ENCODE data around the gene MAGI2.
"Not testable (repeated sequence)": the region's sequence is repeated elsewhere in the genome, so short reads cannot be mapped to it uniquely, and the experiment has no call there.

The MAGI2 gene

DNA sequence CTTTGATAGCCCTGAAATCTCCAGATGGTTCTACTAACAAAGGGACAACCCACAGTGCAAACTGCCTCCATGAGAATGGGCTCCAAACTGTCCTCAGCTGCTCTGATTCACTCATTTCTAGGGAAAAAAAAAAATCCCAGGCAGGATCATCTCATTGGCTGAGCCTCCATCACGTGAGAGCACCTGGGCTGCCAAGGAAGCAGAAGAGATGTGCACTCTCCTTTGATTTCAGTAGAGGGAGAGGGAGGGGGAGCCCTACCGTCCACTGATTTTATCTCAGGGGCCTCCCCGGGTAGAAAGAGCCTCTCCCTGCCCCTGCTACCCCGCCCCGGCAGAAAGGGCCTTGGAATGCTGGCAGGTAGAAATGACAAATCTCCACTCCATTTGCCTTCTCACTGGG lies 929.5 kb downstream of the MAGI2 start:
- no peak for DNase-seq

DNA sequence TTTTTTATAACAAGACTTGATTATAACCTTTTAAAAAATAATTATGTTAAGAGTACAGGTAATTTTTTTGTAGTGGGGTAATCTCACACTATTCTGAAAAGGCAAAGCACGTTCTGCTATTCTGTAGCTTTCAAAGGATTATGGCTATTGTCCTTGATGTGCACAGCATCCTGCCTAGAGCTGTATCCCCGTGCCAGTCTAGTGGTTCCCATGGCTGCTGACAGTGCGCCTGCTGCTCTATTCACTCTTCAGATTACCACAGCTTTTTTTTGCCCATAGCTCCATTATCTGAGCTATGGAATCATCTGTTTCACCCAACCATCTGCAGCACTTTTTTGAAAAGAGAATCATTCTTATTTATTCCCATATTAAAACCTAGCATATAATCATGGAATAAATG lies 931.5 kb downstream of the MAGI2 start:
- DNase-seq = no peak

- DNase-seq = no peak
Measured at GRCh38 chr7:78516450-78516849, 937.0 kb downstream of the MAGI2 start.

GRCh38 chr7:78514634-78515033 lies 938.8 kb downstream of the MAGI2 start:
- DNase-seq = no peak

DNA sequence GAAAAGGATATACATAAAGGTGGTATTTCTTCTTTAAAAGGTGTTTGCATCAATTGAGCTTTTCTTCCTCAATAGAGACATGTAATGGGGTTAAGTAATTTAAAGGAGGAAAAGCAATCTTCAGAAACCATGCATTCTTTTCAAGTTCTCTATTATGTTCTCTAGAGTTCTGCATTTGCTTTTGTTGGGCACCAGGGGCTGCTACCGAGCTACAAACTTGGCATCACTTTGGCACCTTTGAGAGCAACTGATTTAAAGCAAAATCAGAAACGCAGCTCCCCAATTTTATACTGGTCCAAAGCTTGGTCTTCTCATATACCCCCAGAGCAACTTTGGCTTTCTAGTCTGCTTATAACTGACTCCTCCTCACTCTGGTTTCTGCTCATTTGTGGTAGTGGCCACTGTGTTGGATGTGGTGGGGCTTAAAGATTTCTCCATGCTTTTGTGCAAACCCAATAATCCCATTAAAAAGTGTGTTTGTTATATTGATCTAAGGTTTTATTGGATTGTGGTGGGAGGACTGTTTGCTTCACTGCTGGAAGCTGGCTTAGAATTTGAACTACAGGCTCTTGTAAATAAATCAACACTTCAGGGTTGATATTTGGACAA lies 942.8 kb downstream of the MAGI2 start:
- no peak for DNase-seq

DNA sequence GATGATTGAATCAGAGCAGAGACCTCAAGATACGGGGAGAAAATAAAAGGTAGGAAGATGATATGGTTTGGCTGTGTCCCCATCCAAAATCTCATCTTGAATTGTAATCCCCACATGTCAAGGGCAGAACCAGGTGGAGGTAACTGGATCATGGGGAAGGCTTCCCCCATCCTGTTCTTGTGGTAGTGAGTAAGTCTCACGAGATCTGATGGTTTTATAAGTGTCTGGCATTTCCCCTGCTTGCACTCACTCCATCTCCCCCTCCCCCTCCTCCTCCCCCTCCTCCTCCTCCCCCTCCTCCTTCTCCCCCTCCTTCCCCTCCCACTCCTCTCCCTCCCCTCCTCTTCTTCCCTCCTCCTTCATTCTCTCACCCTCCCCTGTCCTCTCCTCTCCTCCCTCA lies 950.2 kb downstream of the MAGI2 start:
- not testable (repeated sequence) for DNase-seq

DNA sequence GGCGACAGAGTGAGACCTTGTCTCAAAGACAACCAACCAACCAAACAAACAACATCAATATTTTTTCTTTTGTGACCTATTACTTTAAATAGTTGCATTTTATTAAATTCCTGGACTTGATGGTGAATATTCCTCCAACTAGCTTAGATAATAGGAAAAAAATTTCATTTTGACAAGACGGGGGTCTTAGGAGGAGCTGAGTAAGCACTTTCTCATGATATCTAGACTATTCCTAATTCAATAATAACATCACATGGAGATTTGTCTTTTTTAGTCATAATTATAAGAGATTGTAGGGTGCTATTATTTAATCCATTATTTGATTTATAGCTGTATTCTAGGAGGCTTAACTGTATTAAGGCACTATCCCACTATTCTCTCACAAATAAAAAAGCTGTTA lies 952.4 kb downstream of the MAGI2 start:
- DNase-seq = no peak

DNA sequence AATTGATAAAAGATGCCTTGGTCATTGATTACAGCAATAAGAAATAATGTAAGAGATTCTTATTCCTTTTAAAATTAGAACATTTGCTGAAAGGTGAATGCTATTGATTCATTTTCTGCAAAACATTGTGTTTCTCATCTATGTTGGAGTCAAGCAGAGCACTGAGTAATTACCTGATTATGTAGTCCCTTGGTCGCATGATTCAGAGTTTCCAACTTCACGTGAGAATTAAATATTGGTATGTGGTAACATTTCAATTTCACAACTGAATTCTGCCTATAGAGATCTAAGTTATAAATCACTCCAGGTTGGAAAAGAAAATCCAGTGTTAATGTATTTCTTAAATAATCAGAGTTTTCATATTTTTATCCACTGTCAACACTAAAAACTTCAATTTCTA lies 953.5 kb downstream of the MAGI2 start:
- DNase-seq = no peak

- no peak for DNase-seq
Measured at GRCh38 chr7:78499283-78499682, 954.2 kb downstream of the MAGI2 start.

DNA sequence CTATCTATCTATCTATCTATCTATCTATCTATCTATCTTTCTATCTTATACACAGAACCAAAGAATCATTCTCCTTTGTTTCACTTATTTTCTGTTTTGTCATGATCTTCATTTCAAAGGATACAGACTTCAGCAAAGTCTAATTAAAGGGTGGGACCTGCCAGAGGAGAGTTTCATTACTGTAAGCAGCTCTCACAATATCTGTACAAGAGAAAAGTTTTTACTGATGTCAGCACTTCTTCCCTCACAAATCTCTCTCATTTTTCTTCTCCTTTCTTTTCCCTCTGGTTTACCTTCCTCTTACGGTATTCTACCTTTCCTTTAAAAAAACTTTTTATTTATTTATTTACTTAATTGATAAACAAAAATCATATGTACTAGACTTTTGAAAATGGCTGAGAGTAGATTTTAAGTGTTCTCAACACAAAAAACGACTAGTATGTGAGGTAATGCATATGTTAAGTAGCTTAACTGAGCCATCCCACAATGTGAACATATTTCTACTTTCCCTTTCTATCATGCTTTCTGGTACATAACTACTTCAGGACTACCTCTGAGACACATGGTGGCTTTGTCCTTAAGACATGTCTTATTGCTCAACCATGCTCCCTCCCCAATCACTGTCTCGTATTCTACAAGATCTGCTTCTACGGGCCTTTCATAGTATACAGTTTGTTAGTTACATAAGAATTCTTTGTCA lies 955.6 kb downstream of the MAGI2 start:
- no peak for DNase-seq

- no peak for DNase-seq
Measured at GRCh38 chr7:78496096-78496630, 957.3 kb downstream of the MAGI2 start.

DNA sequence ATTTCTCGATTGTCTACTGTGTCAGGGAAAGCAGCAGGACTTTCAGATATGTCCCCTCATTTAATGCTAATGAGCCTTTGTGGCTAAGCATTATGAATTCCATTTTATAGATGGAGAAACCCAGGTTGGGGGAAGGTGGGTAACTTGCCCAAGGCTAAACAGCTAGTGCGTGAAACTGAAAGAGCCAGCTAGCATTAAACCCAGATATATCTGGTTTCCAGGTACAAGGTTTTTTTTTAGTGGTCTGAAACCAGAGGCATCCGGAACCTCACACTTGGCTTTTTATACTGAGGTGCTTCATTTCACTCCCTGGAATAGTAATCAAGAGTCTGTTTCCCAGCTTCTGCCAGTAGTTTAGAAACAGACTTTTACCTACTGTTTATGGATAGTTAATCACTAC lies 960.1 kb downstream of the MAGI2 start:
- DNase-seq = no peak

- no peak for DNase-seq
Measured at GRCh38 chr7:78492146-78492545, 961.3 kb downstream of the MAGI2 start.

GRCh38 chr7:78490524-78490923 lies 962.9 kb downstream of the MAGI2 start:
- DNase-seq = no peak

- no peak for DNase-seq
Measured at GRCh38 chr7:78489476-78490240, 963.8 kb downstream of the MAGI2 start.

GRCh38 chr7:78487464-78487863 lies 966.0 kb downstream of the MAGI2 start:
- DNase-seq = no peak

DNA sequence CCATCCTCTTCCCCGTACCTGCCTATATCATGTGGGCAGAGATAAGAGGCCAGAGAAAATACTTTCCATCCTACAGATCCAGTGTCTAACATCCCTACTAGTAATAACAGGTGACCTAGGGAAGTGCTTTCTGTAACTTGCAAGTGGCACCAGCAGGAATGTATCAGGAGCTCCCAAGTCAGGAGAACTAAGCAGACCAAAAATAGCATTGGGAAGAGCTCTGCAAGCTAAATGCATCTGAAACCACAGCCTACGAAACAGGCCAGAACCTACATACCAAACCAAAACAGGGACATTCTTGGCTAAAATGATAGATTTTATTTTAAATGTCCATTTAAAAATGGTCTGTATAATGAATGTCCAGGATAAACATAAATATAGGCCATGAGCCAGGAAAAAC lies 974.1 kb downstream of the MAGI2 start:
- no peak for DNase-seq

DNA sequence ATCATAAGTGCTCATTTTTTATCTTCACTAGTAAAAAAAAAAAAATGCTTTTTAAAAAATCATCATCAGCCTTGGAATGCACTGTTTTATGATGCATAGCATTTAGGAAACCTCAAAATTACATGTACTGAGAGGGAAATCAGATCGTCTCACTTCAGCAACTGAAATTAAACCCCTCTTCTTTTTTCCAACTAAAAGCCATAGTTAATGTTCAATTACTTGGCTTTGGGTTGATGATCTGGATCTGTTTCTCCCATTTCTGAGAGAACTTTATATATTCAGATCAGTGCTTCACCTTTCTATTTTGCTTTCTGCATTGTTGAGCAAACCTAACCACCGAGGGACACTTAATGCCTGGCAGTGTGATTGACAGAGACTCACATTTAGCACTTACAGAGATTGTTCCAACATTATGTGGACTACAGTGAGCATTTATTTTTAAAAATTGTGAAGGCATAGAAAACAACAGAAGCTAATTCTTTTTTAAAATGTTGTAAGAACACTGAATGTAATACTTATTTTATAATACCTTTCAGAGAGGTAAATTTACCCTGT lies 976.5 kb downstream of the MAGI2 start:
- DNase-seq = no peak

- DNase-seq = no peak
Measured at GRCh38 chr7:78473571-78474301, 979.7 kb downstream of the MAGI2 start.

DNA sequence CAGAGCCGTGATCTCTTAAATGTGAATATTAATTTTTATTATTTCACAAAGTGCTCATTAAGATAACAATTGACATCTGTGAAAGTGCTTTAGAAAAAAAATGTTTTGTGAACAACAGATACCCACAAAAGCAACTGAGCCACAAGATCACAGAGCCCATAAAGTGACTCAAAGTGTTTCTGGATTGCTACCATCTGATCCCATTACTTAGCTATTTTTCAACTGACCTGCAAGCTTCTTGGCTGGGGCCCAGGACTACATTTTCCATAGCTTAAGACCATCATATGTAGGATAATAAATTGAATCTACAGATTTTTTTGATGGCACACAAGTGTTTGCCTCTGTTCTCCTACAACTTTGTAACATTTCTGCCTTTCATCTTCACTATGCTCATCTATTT lies 980.4 kb downstream of the MAGI2 start:
- no peak for DNase-seq

DNA sequence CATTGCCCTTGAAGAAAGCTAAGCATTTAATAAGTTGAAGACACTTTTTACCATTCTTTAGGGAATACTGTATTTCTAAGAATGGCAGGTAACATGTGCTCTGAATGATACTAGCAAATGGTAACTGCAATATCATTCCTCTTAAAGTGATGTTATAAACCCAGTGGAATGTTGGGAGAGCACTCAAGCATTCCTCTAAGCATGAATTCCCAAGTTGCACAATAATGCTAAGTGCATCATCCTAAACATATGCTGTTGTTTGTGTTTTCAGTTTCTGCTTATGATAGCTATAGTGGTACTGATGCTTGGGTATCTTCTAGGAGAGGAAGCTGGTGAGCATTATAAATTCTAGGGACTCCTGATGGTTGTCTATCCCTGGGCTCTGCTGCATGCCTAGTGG lies 980.9 kb downstream of the MAGI2 start:
- DNase-seq = no peak

DNA sequence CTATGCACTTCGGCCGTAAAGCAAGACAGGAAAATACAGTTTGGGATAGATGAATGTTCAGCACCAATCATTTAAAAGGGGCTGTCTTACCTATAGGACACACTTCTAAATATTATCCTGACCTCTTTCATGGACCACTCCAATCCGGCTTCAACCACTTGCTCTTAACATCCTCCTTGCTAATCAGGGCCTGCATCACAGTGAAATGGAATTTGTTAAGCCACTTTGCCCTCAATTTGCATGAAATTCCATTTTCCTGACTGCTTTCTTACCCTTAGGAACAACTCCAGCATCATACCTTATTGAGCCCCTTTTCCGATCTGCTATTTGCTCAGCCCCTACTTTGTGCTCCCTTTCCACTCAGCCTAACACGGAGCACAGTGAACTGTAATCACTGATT lies 987.6 kb downstream of the MAGI2 start:
- no peak for DNase-seq

DNA sequence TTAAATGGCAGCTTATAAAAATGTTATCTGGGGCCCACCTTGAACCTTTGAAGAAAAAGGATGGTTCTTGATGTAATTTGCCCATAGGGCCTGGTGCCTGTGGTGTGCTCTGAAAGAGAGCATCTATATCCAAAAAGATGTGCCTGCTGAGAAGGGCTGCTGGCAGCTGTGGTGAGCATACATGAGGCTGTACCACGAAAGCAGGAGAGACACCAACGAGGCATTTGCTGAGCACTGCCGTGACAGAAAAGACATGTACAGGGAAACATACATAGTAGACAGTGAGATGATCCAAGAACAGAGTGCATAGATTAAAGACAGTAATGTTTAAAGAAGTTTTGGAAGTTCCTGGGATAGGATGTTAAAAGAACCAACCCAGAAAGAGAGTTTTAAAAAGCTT lies 990.4 kb downstream of the MAGI2 start:
- DNase-seq = no peak
